Medulla oblongata (tissue), 1 donor: Measurements from ENCODE around the gene NUP88.

ENCODE experiments used
- DNase-seq: peaks from one replicate; pipeline ENCODE4 v3.0.0-alpha.2; 2015; ENCODE audit errors: extremely low spot score

Gene NUP88

GRCh38 chr17:5355421-5356129 lies 63.9 kb downstream of the NUP88 start:
- DNase-seq: no peak

GRCh38 chr17:5354886-5355415 lies 64.5 kb downstream of the NUP88 start:
- no peak for DNase-seq

- no peak for DNase-seq
Observed at GRCh38 chr17:5354310-5354709, 65.2 kb downstream of the NUP88 start.

GRCh38 chr17:5352681-5353289 lies 66.7 kb downstream of the NUP88 start:
- no peak for DNase-seq

GRCh38 chr17:5344914-5345313 lies 74.5 kb downstream of the NUP88 start:
- DNase-seq: no peak
